Measurements from ENCODE around the gene USP37. TPM values are rescaled to one million over a fixed set of nuclear protein-coding genes. Genes with fewer than 3 reads are reported as not detected.
A peak's percentile ranks its signal among the peaks of the same experiment; 100 is the strongest.

Gene USP37
- total and polyA plus RNA-seq, 2 of the 13 experiments (the other 11 are each of a cell fraction or from before 2014, with no cell fraction given), result 6.5 to 30.6 TPM

- TF ChIP-seq FOXA3 (CRISPR knock-in tag; IDR thresholded peaks at IDR 0.05) (no peak), ZNF563 (CRISPR knock-in tag; IDR thresholded peaks at IDR 0.05) (0 out of 2 replicates have a peak, but pooled peaks have one; percentile 6), HNF4G (IDR thresholded peaks at IDR 0.05; ENCODE audit: borderline replicate concordance, low read depth, low read length) (no peak), HNF4G (CRISPR knock-in tag; IDR thresholded peaks at IDR 0.05; ENCODE audit: borderline replicate concordance, low read depth) (no peak), NR0B2 (CRISPR knock-in tag; IDR thresholded peaks at IDR 0.05) (no peak), ZNF329 (CRISPR knock-in tag; IDR thresholded peaks at IDR 0.05; ENCODE audit: low read depth) (no peak), FOXC1 (CRISPR knock-in tag; IDR thresholded peaks at IDR 0.05; ENCODE audit: borderline replicate concordance) (no peak), IRF1 (CRISPR knock-in tag; IDR thresholded peaks at IDR 0.05; ENCODE audit: low read depth) (no peak), ZNF556 (CRISPR knock-in tag; IDR thresholded peaks at IDR 0.05; ENCODE audit: borderline replicate concordance) (no peak), MAX (IDR thresholded peaks at IDR 0.05) (no peak), PHF5A (CRISPR knock-in tag; IDR thresholded peaks at IDR 0.05; ENCODE audit: low read depth, unreplicated experiment) (no peak), ZNF749 (CRISPR knock-in tag; IDR thresholded peaks at IDR 0.05; ENCODE audit: borderline replicate concordance) (0 out of 2 replicates have a peak, but pooled peaks have one; percentile 4), MLLT10 (CRISPR knock-in tag; IDR thresholded peaks at IDR 0.05) (no peak), RBM22 (optimal IDR thresholded peaks at IDR 0.05; ENCODE audit: low read length) (no peak), ZNF740 (CRISPR knock-in tag; IDR thresholded peaks at IDR 0.05) (no peak), HNRNPL (IDR thresholded peaks at IDR 0.05; ENCODE audit: low read depth, low read length) (no peak), PRPF4 (IDR thresholded peaks at IDR 0.05; ENCODE audit: low read depth, low read length, poor library complexity, severe bottlenecking) (no peak), DPF2 (CRISPR knock-in tag; IDR thresholded peaks at IDR 0.05; ENCODE audit: borderline replicate concordance, low read depth) (no peak), WIZ (CRISPR knock-in tag; IDR thresholded peaks at IDR 0.05) (no peak), ZNF296 (CRISPR knock-in tag; conservative IDR thresholded peaks at IDR 0.05) (0 out of 2 replicates have a peak, but pooled peaks have one; percentile 36), SOX6 (IDR thresholded peaks at IDR 0.05) (no peak), SOX6 (CRISPR knock-in tag; IDR thresholded peaks at IDR 0.05) (no peak), NRL (CRISPR knock-in tag; IDR thresholded peaks at IDR 0.05; ENCODE audit: borderline replicate concordance) (0 out of 2 replicates have a peak, but pooled peaks have one; percentile 11), PHB2 (IDR thresholded peaks at IDR 0.05; ENCODE audit: partially characterized antibody) (no peak), ZFP36L2 (CRISPR knock-in tag; IDR thresholded peaks at IDR 0.05) (no peak), ZNF354B (CRISPR knock-in tag; IDR thresholded peaks at IDR 0.05) (0 out of 2 replicates have a peak, but pooled peaks have one; percentile 36), KAT8 (CRISPR knock-in tag; IDR thresholded peaks at IDR 0.05) (no peak), RNF219 (CRISPR knock-in tag; IDR thresholded peaks at IDR 0.05) (no peak), RARG (CRISPR knock-in tag; IDR thresholded peaks at IDR 0.05; ENCODE audit: low read depth) (no peak)
Measured at GRCh38 chr2:218418321-218418716, 149.8 kb downstream of the USP37 start (continued).

All from HepG2 (cell line).